ENCODE data around the gene ZNF445. TPM values are rescaled to one million over a fixed set of nuclear protein-coding genes. Genes with fewer than 3 reads are reported as not detected.

Gene ZNF445
- total and polyA plus RNA-seq, 4 donors: 2.1 to 8.7 (median 4.9) TPM

- TF ChIP-seq REST (IDR thresholded peaks at IDR 0.05): no peak
- no peak for TF ChIP-seq RAD21 (IDR thresholded peaks at IDR 0.05)
- no peak for TF ChIP-seq RXRA (IDR thresholded peaks at IDR 0.05)
- TF ChIP-seq MAX (IDR thresholded peaks at IDR 0.05): no peak
- no peak for TF ChIP-seq TAF1 (conservative IDR thresholded peaks at IDR 0.05)
- TF ChIP-seq FOXA2 (IDR thresholded peaks at IDR 0.05): no peak
These were observed 66.3 kb downstream of the ZNF445 start (continued) for GRCh38 chr3:44411031-44411645.

- TF ChIP-seq ZBTB33 (IDR thresholded peaks at IDR 0.05) (no peak), MAX (IDR thresholded peaks at IDR 0.05) (no peak), REST (IDR thresholded peaks at IDR 0.05) (no peak)
- WGBS: 83% methylated on average over 4 of the region's 4 CpGs
- no peaks in the 10 kb centered on the region for H3K27me3 ChIP-seq (ENCODE audit: control insufficient read depth in 4 of 4, insufficient read depth in 4 of 4, low read length in 3 of 4)
- H3K4me3 ChIP-seq (ENCODE audit: low read depth in 1 of 3, low read length in 3 of 3): no peak overlapping the region
- peaks cover 0 to 6% (median 3%) of the 10 kb centered on the region in 4 donors for H3K36me3 ChIP-seq (ENCODE audit: control insufficient read depth in 4 of 4, insufficient read depth in 3 of 4, low read depth in 1 of 4, low read length in 3 of 4)
- H3K27ac ChIP-seq (ENCODE audit: low read depth in 1 of 2, low read length in 2 of 2): no peak overlapping the region
- H3K4me1 ChIP-seq (ENCODE audit: control insufficient read depth in 4 of 4, insufficient read depth in 4 of 4, low read length in 3 of 4): no peaks in the 10 kb centered on the region
- H3K9me3 ChIP-seq (ENCODE audit: control insufficient read depth in 4 of 4, low read length in 3 of 4): no peaks in the 10 kb centered on the region
- no peak for DNase-seq (ENCODE audit: low spot score)
- H3K9ac ChIP-seq (ENCODE audit: low read depth in 1 of 2, low read length in 2 of 2): no peak overlapping the region
These were observed 67.6 kb downstream of the ZNF445 start for GRCh38 chr3:44409640-44410410.
